PC-9 (cell line): ENCODE results near the gene EIF5AL1. TPM values are rescaled to one million over a fixed set of nuclear protein-coding genes. Genes with fewer than 3 reads are reported as not detected.

Experiments used
- BruUV-seq: library from RNA; stranded (reverse); fragments of 400-500 nt; replicated peaks from 2 replicates; lab custom pipeline; 2021; lab: Mats Ljungman, UMichigan
- CTCF ChIA-PET: fragments of 300-600 bp; sonication (Branson Sonifier 250); formaldehyde crosslinking; loops from one replicate; lab custom pipeline; 2022; ENCODE audit warnings: antibody characterized with exemption; lab: Charles Lee
- POLR2A ChIA-PET: fragments of 300-600 bp; sonication (Branson Sonifier 250); formaldehyde crosslinking; loops from one replicate; lab custom pipeline; 2022; ENCODE audit warnings: antibody characterized with exemption; ENCODE audit not compliant: unreplicated experiment; lab: Charles Lee
- DNase-seq, 2 experiments: peaks; one replicate each; pipeline versions ENCODE4 v3.0.0 to v3.0.0-alpha.2; 2015 to 2022; ENCODE audit warnings: mixed read lengths in 1 of 2
- H2AFZ ChIP-seq: fragments of 200-600 bp; sonication (generic); 2 replicates; pipeline ENCODE4 v1.8.1; 2017; ENCODE audit warnings: antibody characterized with exemption
- H3F3A ChIP-seq: fragments of 200-600 bp; sonication (generic); 2 replicates; pipeline ENCODE4 v1.8.1; 2017; ENCODE audit warnings: antibody characterized with exemption, mild to moderate bottlenecking, low read depth; ENCODE audit not compliant: insufficient read depth
- H3K27ac ChIP-seq: fragments of 200-600 bp; sonication (generic); 2 replicates; pipeline ENCODE4 v1.6.1; 2016; ENCODE audit warnings: mixed run types
- H3K27me3 ChIP-seq: fragments of 200-600 bp; sonication (generic); 2 replicates; pipeline ENCODE4 v1.6.1; 2016; ENCODE audit warnings: low read depth, mixed run types; ENCODE audit not compliant: insufficient read depth
- H3K36me3 ChIP-seq: fragments of 200-600 bp; sonication (generic); 2 replicates; pipeline ENCODE4 v1.6.1; 2016; ENCODE audit warnings: low read depth, mixed run types
- H3K4me1 ChIP-seq: fragments of 200-600 bp; sonication (generic); replicated peaks from 2 replicates; pipeline ENCODE4 v1.6.1; 2016; ENCODE audit warnings: mixed run types; ENCODE audit not compliant: insufficient read depth
- H3K4me2 ChIP-seq: fragments of 200-600 bp; sonication (generic); 2 replicates; pipeline ENCODE4 v1.6.1; 2017; ENCODE audit warnings: mixed run types
- H3K4me3 ChIP-seq: fragments of 200-600 bp; sonication (generic); 2 replicates; pipeline ENCODE4 v1.6.1; 2016; ENCODE audit warnings: mixed run types
- H3K79me2 ChIP-seq: fragments of 200-600 bp; sonication (generic); 2 replicates; pipeline ENCODE4 v1.6.1; 2017; ENCODE audit warnings: low read depth, mixed run types
- H3K9me2 ChIP-seq: fragments of 200-600 bp; sonication (generic); 2 replicates; pipeline ENCODE4 v1.8.1; 2017; ENCODE audit warnings: mild to moderate bottlenecking; ENCODE audit not compliant: insufficient read depth
- H3K9me3 ChIP-seq: fragments of 200-600 bp; sonication (generic); 2 replicates; pipeline ENCODE4 v1.8.1; 2016; ENCODE audit warnings: low read depth; ENCODE audit not compliant: insufficient read depth
- H4K20me1 ChIP-seq: fragments of 200-600 bp; sonication (generic); 2 replicates; pipeline ENCODE4 v1.8.1; 2017; ENCODE audit not compliant: insufficient read depth
- EZH2 ChIP-seq: fragments of 200-600 bp; sonication (generic); IDR thresholded peaks from 2 replicates; pipeline ENCODE4 v1.8.0; 2017; ENCODE audit warnings: antibody characterized with exemption, low read depth
- intact Hi-C: fragments of 100-400 bp; cut with micrococcal nuclease; formaldehyde crosslinking; loops from one replicate; pipeline ENCODE4 v1.10.0; 2022; ENCODE audit not compliant: unreplicated experiment
- total RNA-seq: library from RNA; stranded (reverse); gene quantifications from 2 replicates; pipeline ENCODE4 v1.2.3, GENCODE V29; 2021
- TF ChIP-seq, protein P1 (sequence below): fragments of 200-600 bp; sonication (generic); conservative IDR thresholded peaks from 2 replicates; pipeline ENCODE4 v1.6.1; 2017; ENCODE audit warnings: mixed run types, antibody characterized with exemption, mild to moderate bottlenecking, moderate library complexity

EIF5AL1 gene
- total RNA-seq, 1 experiment from 2014 or later, result 0.48 TPM

DNA sequence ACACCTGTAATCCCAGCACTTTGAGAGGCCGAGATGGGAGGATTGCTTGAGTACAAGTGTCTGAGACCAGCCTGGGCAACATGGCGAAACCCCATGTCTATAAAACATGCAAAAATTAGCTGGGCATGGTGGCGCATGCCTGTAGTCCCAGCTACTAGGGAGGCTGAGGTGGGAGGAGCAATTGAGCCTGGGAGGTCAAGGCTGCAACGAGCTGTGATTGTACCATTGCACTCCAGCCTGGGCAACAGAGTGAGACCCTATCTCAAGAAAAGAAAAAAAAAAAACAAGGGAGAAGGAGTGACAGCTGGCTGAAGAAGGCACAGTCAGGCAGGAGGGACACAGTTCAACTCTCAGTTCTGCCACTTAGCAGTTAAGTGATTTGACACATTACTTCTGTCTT lies 40.6 kb upstream of the EIF5AL1 start:
- Histone ChIP-seq H3K27me3 (no peaks in the 10 kb centered on the region), H3K4me1 (peaks cover 14% of the 10 kb centered on the region; the same call in 1 of the 2 replicates), H3F3A (no peaks in the 10 kb centered on the region), H3K4me2 (no peak overlapping the region), H3K79me2 (no peaks in the 10 kb centered on the region), H2AFZ (no peak overlapping the region), H3K36me3 (no peaks in the 10 kb centered on the region), H3K27ac (no peak overlapping the region), H4K20me1 (no peaks in the 10 kb centered on the region), H3K9me2 (no peaks in the 10 kb centered on the region), H3K9me3 (no peaks in the 10 kb centered on the region), H3K4me3 (no peak overlapping the region)
- POLR2A ChIA-PET, result interaction anchor here (0.7 kb wide), 1 partner anchor 11 kb away, joined by 4 read pairs; no protein-coding TSS in a partner anchor
- no TSS peak for BruUV-seq
- intact Hi-C loops, result no loop called here
- CTCF ChIA-PET, result no interaction called here
- no peak for TF ChIP-seq EZH2
- TF ChIP-seq, protein P1, sequence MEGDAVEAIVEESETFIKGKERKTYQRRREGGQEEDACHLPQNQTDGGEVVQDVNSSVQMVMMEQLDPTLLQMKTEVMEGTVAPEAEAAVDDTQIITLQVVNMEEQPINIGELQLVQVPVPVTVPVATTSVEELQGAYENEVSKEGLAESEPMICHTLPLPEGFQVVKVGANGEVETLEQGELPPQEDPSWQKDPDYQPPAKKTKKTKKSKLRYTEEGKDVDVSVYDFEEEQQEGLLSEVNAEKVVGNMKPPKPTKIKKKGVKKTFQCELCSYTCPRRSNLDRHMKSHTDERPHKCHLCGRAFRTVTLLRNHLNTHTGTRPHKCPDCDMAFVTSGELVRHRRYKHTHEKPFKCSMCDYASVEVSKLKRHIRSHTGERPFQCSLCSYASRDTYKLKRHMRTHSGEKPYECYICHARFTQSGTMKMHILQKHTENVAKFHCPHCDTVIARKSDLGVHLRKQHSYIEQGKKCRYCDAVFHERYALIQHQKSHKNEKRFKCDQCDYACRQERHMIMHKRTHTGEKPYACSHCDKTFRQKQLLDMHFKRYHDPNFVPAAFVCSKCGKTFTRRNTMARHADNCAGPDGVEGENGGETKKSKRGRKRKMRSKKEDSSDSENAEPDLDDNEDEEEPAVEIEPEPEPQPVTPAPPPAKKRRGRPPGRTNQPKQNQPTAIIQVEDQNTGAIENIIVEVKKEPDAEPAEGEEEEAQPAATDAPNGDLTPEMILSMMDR, result no peak
- no peak for DNase-seq

DNA sequence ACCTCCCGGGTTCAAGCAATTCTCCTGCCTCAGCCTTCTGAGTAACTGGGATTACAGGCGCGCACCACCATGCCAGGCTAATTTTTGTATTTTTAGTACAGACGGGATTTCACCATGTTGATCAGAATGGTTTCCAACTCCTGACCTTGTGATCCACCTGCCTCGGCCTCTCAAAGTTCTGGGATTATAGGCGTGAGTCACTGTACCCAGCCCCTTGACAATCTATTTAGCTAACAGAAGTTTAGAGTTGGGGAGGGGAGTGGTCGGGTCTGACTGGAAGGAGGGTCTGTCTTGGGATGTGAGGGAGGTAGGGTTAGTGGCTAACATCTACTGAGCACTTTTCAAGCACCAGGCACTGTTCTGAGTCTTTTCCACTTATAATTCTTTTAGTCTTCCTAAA lies 39.9 kb upstream of the EIF5AL1 start:
- H3K27me3 ChIP-seq, result no peaks in the 10 kb centered on the region
- no peak for DNase-seq
- BruUV-seq, result no TSS peak
- intact Hi-C loops, result no loop called here
- H4K20me1 ChIP-seq, result no peaks in the 10 kb centered on the region
- no peaks in the 10 kb centered on the region for H3K9me2 ChIP-seq
- H3K36me3 ChIP-seq, result no peaks in the 10 kb centered on the region
- ChIA-PET CTCF (no interaction called here), POLR2A (no interaction called here)
- no peaks in the 10 kb centered on the region for H3F3A ChIP-seq
- H2AFZ ChIP-seq, result no peak overlapping the region
- no peak overlapping the region for H3K27ac ChIP-seq
- H3K79me2 ChIP-seq, result no peaks in the 10 kb centered on the region
- H3K4me2 ChIP-seq, result no peak overlapping the region
- H3K4me1 ChIP-seq, result peaks cover 14% of the 10 kb centered on the region; the same call in 1 of the 2 replicates
- no peaks in the 10 kb centered on the region for H3K9me3 ChIP-seq
- H3K4me3 ChIP-seq, result no peak overlapping the region
- TF ChIP-seq, protein P1, result no peak

DNA sequence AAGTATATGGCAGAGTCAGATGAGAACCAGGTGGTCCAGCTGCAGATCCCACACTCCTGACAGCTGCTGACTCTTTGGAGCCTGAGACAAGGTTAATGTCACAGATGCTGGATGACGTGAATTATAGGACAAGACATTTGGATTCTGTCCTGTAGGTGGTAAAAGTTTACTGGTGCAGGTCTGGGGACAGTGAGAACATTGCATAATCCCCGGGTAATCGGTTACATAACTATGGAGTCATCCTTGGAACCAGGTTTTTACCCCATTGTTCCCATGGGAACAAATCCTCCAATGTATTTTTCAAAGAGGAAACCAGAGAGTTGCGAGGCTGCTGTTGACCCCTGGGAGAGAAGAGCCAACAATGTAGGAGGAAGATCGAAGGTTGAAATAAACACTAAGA lies 39.4 kb upstream of the EIF5AL1 start:
- intact Hi-C loops, result no loop called here
- no peak overlapping the region for H3K4me3 ChIP-seq
- no peaks in the 10 kb centered on the region for H3K36me3 ChIP-seq
- no peaks in the 10 kb centered on the region for H3K79me2 ChIP-seq
- no peak overlapping the region for H3K27ac ChIP-seq
- H3K27me3 ChIP-seq, result no peaks in the 10 kb centered on the region
- no peak overlapping the region for H3K4me2 ChIP-seq
- ChIA-PET POLR2A (no interaction called here), CTCF (no interaction called here)
- no peak for DNase-seq
- TF ChIP-seq EZH2, result no peak
- TF ChIP-seq, protein P1, result no peak
- BruUV-seq, result no TSS peak
- H2AFZ ChIP-seq, result no peak overlapping the region
- no peaks in the 10 kb centered on the region for H3K9me3 ChIP-seq
- H4K20me1 ChIP-seq, result no peaks in the 10 kb centered on the region
- H3K4me1 ChIP-seq, result peaks cover 14% of the 10 kb centered on the region; the same call in 1 of the 2 replicates
- H3K9me2 ChIP-seq, result no peaks in the 10 kb centered on the region
- H3F3A ChIP-seq, result no peaks in the 10 kb centered on the region
